ENCODE results near the gene MTAP. TPM values are rescaled to one million over a fixed set of nuclear protein-coding genes. Genes with fewer than 3 reads are reported as not detected.

The MTAP gene
- total RNA-seq, 1 experiment from 2014 or later, result not detected

- DNase-seq (ENCODE audit: low spot score), result no peak
These were observed 166.8 kb downstream of the MTAP start for GRCh38 chr9:21969011-21969940.

- no peak for DNase-seq (ENCODE audit: low spot score)
These were observed 167.7 kb downstream of the MTAP start for GRCh38 chr9:21969951-21970799.

- DNase-seq (ENCODE audit: low spot score), result no peak
These were observed 168.6 kb downstream of the MTAP start for GRCh38 chr9:21970800-21971640.

- DNase-seq (ENCODE audit: low spot score), result no peak
These were observed 169.9 kb downstream of the MTAP start for GRCh38 chr9:21972361-21972760.

GRCh38 chr9:21974343-21974721 lies 171.9 kb downstream of the MTAP start:
- no peak for DNase-seq (ENCODE audit: low spot score)

GRCh38 chr9:21974722-21975409 lies 172.4 kb downstream of the MTAP start:
- no peak for DNase-seq (ENCODE audit: low spot score)

GRCh38 chr9:21976334-21976875 lies 174.0 kb downstream of the MTAP start:
- no peak for DNase-seq (ENCODE audit: low spot score)

GRCh38 chr9:21982391-21982790 lies 180.0 kb downstream of the MTAP start:
- DNase-seq (ENCODE audit: low spot score), result no peak

- DNase-seq (ENCODE audit: low spot score), result no peak
These were observed 180.6 kb downstream of the MTAP start for GRCh38 chr9:21982861-21983560.

- DNase-seq (ENCODE audit: low spot score), result no peak
These were observed 181.1 kb downstream of the MTAP start for GRCh38 chr9:21983561-21983935.

- no peak for DNase-seq (ENCODE audit: low spot score)
These were observed 181.7 kb downstream of the MTAP start for GRCh38 chr9:21984101-21984500.

- DNase-seq (ENCODE audit: low spot score), result no peak
These were observed 183.7 kb downstream of the MTAP start for GRCh38 chr9:21985964-21986667.

Other genes starting within 250 kb of the MTAP start
- gene CDKN2A, start 191.8 kb downstream of the MTAP start, total RNA-seq (2014; rRNA removed; shearing (Covaris generic)), result not detected in 2 replicates
- gene CDKN2B-AS1, start 192.2 kb downstream of the MTAP start, total RNA-seq (2014; rRNA removed; shearing (Covaris generic)), result not detected in 2 replicates
- not detected in 2 replicates for gene CDKN2B, start 206.7 kb downstream of the MTAP start, total RNA-seq (2014; rRNA removed; shearing (Covaris generic))